Myocyte (in vitro differentiated cells): ENCODE data around the gene POLR2F. TPM values are rescaled to one million over a fixed set of nuclear protein-coding genes. Genes with fewer than 3 reads are reported as not detected.
"Not testable (repeated sequence)": the region's sequence is repeated elsewhere in the genome, so short reads cannot be mapped to it uniquely, and the experiment has no call there.

Source experiments
- DNase-seq: peaks from one replicate; pipeline ENCODE4 v3.0.0-alpha.2; 2012; ENCODE audit warnings: low read depth
- total RNA-seq: library from RNA; depleted of rRNA; stranded (reverse); fragments of >200 nt; gene quantifications from 2 replicates; pipeline ENCODE4 v1.2.3, GENCODE V29; 2014

The POLR2F gene
- total RNA-seq, 1 donor from 2014 or later, result 43.5 TPM

GRCh38 chr22:37924386-37925065 is 29.0 kb upstream of the POLR2F start:
- no peak for DNase-seq

- no peak for DNase-seq
These were observed 28.2 kb upstream of the POLR2F start for GRCh38 chr22:37925330-37925729.

- DNase-seq, result no peak
These were observed 27.7 kb upstream of the POLR2F start for GRCh38 chr22:37925767-37926166.

GRCh38 chr22:37926358-37926757 is 27.1 kb upstream of the POLR2F start:
- no peak for DNase-seq

GRCh38 chr22:37926771-37927636 is 26.5 kb upstream of the POLR2F start:
- no peak for DNase-seq

- no peak for DNase-seq
These were observed 25.9 kb upstream of the POLR2F start for GRCh38 chr22:37927637-37927936.

GRCh38 chr22:37929390-37929789 is 24.1 kb upstream of the POLR2F start:
- DNase-seq, result no peak

GRCh38 chr22:37930270-37930951 is 23.1 kb upstream of the POLR2F start:
- DNase-seq, result peak; percentile 48

- no peak for DNase-seq
These were observed 22.5 kb upstream of the POLR2F start for GRCh38 chr22:37930952-37931440.

GRCh38 chr22:37931893-37932389 is 21.6 kb upstream of the POLR2F start:
- DNase-seq, result no peak

GRCh38 chr22:37932401-37932800 is 21.1 kb upstream of the POLR2F start:
- DNase-seq, result no peak

- no peak for DNase-seq
These were observed 20.5 kb upstream of the POLR2F start for GRCh38 chr22:37932821-37933578.

GRCh38 chr22:37933711-37934376 is 19.7 kb upstream of the POLR2F start:
- peak; percentile 98 for DNase-seq

GRCh38 chr22:37940698-37941376 is 12.7 kb upstream of the POLR2F start:
- DNase-seq, result no peak

- DNase-seq, result no peak
These were observed 11.4 kb upstream of the POLR2F start for GRCh38 chr22:37942133-37942532.

- DNase-seq, result no peak
These were observed 10.2 kb upstream of the POLR2F start for GRCh38 chr22:37943136-37943824.

- no peak for DNase-seq
These were observed 9.7 kb upstream of the POLR2F start for GRCh38 chr22:37943825-37944198.

- not testable (repeated sequence) for DNase-seq
These were observed 9.1 kb upstream of the POLR2F start for GRCh38 chr22:37944423-37944822.

- not testable (repeated sequence) for DNase-seq
These were observed 6.2 kb upstream of the POLR2F start for GRCh38 chr22:37947142-37947795.
